PFSK-1 (cell line): Measurements from ENCODE around the gene LMBRD1. TPM values are rescaled to one million over a fixed set of nuclear protein-coding genes. Genes with fewer than 3 reads are reported as not detected.
A peak's percentile ranks its signal among the peaks of the same experiment; 100 is the strongest.

Experiments
- FOXP2 ChIP-seq: optimal IDR thresholded peaks from 2 replicates; pipeline ENCODE3; 2011; ENCODE audit warnings: borderline replicate concordance, control low read depth, inconsistent platforms; ENCODE audit not compliant: insufficient read depth; ENCODE audit errors: extremely low read length, extremely low read depth
- POLR2AphosphoS5 ChIP-seq: IDR thresholded peaks from 2 replicates; pipeline ENCODE4 v1.6.1; 2012; ENCODE audit warnings: low read depth, mild to moderate bottlenecking, control low read depth, low read length, moderate library complexity
- REST ChIP-seq, 2 experiments: IDR thresholded peaks; 2 replicates each; pipeline versions ENCODE4 v1.6.1 to v1.8.0; 2011 to 2012; ENCODE audit warnings: low read depth in 2 of 2, low read length in 2 of 2, control low read depth in 1 of 2, inconsistent platforms in 1 of 2, mild to moderate bottlenecking in 1 of 2, moderate library complexity in 1 of 2; ENCODE audit not compliant: insufficient read depth in 1 of 2
- SIN3A ChIP-seq: IDR thresholded peaks from 2 replicates; pipeline ENCODE4 v1.6.1; 2012; ENCODE audit warnings: mild to moderate bottlenecking, low read length, moderate library complexity, borderline replicate concordance; ENCODE audit not compliant: insufficient read depth
- TAF1 ChIP-seq: IDR thresholded peaks from 2 replicates; pipeline ENCODE4 v1.6.1; 2012; ENCODE audit warnings: low read length, control low read depth, borderline replicate concordance; ENCODE audit not compliant: insufficient read depth
- polyA plus RNA-seq: library from polyadenylated mRNA; unstranded; fragments of >200 nt; gene quantifications from one replicate; pipeline ENCODE4 v1.2.1, GENCODE V29; 2012; ENCODE audit warnings: low read depth, missing spikeins; ENCODE audit not compliant: insufficient read length

Gene LMBRD1
- 3.3 TPM for polyA plus RNA-seq

- peak; percentile 50; the same call in 1 of the 2 replicates for TF ChIP-seq POLR2AphosphoS5
- TF ChIP-seq FOXP2 = peak; percentile 91
- no peak for TF ChIP-seq REST (IDR thresholded peaks at IDR 0.05; ENCODE audit: insufficient read depth in 1 of 2, low read depth in 2 of 2, low read length in 2 of 2)
- peak; percentile 68; the same call in 1 of the 2 replicates for TF ChIP-seq SIN3A
These were observed at the start of gene LMBRD1 for GRCh38 chr6:69796642-69797390. Gene LMBRD1, minus strand, starts transcription at chr6:69797010. Its CDS starts 129 bp downstream, at chr6:69796881.

GRCh38 chr6:69846312-69846711 is 49.5 kb upstream of the LMBRD1 start:
- TF ChIP-seq REST (IDR thresholded peaks at IDR 0.05; ENCODE audit: insufficient read depth in 1 of 2, low read depth in 2 of 2, low read length in 2 of 2) = no peak
- TF ChIP-seq TAF1 = no peak
- no peak for TF ChIP-seq SIN3A
- no peak for TF ChIP-seq FOXP2
- TF ChIP-seq POLR2AphosphoS5 = no peak

- TF ChIP-seq SIN3A (no peak), FOXP2 (no peak), REST (IDR thresholded peaks at IDR 0.05; ENCODE audit: insufficient read depth in 1 of 2, low read depth in 2 of 2, low read length in 2 of 2) (no peak), TAF1 (no peak), POLR2AphosphoS5 (no peak)
These were observed 46.4 kb upstream of the LMBRD1 start for GRCh38 chr6:69843189-69843588.

- no peak for TF ChIP-seq REST (IDR thresholded peaks at IDR 0.05; ENCODE audit: insufficient read depth in 1 of 2, low read depth in 2 of 2, low read length in 2 of 2)
- TF ChIP-seq TAF1 = no peak
- no peak for TF ChIP-seq FOXP2
- no peak for TF ChIP-seq SIN3A
- TF ChIP-seq POLR2AphosphoS5 = no peak
These were observed 45.1 kb upstream of the LMBRD1 start for GRCh38 chr6:69841862-69842261.
